ENCODE measurements around the gene EFHC2. TPM values are rescaled to one million over a fixed set of nuclear protein-coding genes. Genes with fewer than 3 reads are reported as not detected.
A peak's percentile ranks its signal among the peaks of the same experiment; 100 is the strongest.

EFHC2 gene
- total RNA-seq, 1 experiment from 2014 or later, result 4.3 TPM

DNA sequence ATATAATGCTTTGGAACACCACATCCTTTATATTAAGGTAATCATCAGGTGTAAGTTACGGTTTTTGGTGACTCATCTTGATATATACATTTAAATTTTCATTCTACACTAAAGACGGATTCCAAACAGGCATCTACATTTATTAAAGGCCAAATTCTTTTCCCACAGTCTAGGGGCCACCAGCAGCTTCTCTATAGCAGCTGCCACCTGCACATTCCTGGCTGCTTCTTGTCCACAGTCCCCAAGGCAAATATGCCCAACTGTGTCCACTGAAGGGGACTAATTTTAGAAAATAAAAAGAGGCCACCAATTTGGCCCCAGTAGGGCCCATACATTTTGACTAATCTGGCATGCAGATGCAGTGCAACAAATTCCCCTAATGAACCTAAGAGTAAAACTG, 96.6 kb downstream of the EFHC2 start:
- no peaks in the 10 kb centered on the region for H3K36me3 ChIP-seq (ENCODE audit: low read depth)
- H3K27ac ChIP-seq, result no peak overlapping the region
- BruUV-seq (replicated peaks), result no TSS peak
- H3K4me3 ChIP-seq, result no peak overlapping the region
- CTCF ChIA-PET, result no interaction called here
- POLR2A ChIA-PET (ENCODE audit: unreplicated experiment), result no interaction called here
- intact Hi-C loops (cut with micrococcal nuclease; ENCODE audit: unreplicated experiment), result loop anchor here (10.0 kb wide), 1 partner anchor 412 kb away; no protein-coding TSS in a partner anchor
- no peak for DNase-seq
- H3K79me2 ChIP-seq (ENCODE audit: low read depth), result no peaks in the 10 kb centered on the region
- no peak overlapping the region for H2AFZ ChIP-seq
- no peaks in the 10 kb centered on the region for H3K9me2 ChIP-seq (ENCODE audit: insufficient read depth)
- H3K4me2 ChIP-seq, result no peak overlapping the region
- no peaks in the 10 kb centered on the region for H3K4me1 ChIP-seq (replicated peaks; ENCODE audit: insufficient read depth)
- no peaks in the 10 kb centered on the region for H3K27me3 ChIP-seq (ENCODE audit: insufficient read depth, low read depth)
- no peak for TF ChIP-seq EZH2 (IDR thresholded peaks at IDR 0.05; ENCODE audit: low read depth)
- TF ChIP-seq, protein P1, sequence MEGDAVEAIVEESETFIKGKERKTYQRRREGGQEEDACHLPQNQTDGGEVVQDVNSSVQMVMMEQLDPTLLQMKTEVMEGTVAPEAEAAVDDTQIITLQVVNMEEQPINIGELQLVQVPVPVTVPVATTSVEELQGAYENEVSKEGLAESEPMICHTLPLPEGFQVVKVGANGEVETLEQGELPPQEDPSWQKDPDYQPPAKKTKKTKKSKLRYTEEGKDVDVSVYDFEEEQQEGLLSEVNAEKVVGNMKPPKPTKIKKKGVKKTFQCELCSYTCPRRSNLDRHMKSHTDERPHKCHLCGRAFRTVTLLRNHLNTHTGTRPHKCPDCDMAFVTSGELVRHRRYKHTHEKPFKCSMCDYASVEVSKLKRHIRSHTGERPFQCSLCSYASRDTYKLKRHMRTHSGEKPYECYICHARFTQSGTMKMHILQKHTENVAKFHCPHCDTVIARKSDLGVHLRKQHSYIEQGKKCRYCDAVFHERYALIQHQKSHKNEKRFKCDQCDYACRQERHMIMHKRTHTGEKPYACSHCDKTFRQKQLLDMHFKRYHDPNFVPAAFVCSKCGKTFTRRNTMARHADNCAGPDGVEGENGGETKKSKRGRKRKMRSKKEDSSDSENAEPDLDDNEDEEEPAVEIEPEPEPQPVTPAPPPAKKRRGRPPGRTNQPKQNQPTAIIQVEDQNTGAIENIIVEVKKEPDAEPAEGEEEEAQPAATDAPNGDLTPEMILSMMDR (conservative IDR thresholded peaks at IDR 0.05), result no peak
- no peaks in the 10 kb centered on the region for H3K9me3 ChIP-seq (ENCODE audit: insufficient read depth, low read depth)
- H3F3A ChIP-seq (ENCODE audit: insufficient read depth, low read depth), result no peaks in the 10 kb centered on the region
- H4K20me1 ChIP-seq (ENCODE audit: insufficient read depth), result no peaks in the 10 kb centered on the region

DNA sequence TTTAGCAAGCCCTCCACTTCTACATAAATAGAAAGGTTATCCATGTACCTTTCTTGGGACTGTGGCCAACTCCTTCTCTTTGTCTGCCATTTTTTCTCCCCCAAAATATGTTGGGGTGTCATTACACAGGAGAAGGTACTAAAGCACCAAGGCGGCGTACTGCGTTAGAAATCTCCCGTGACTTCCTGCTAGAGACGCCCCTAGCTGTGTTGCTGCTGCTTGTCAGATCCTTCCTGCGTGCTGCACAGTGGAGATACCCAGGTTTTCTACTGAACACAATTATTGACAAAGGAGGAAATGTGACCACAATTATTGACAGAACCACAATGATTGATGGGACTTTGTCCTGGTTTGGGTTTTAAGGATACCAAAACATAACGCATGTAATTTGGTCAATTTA, 97.7 kb downstream of the EFHC2 start:
- no peak overlapping the region for H3K27ac ChIP-seq
- BruUV-seq (replicated peaks), result no TSS peak
- DNase-seq, result no peak
- TF ChIP-seq, protein P1 (conservative IDR thresholded peaks at IDR 0.05), result no peak
- TF ChIP-seq EZH2 (IDR thresholded peaks at IDR 0.05; ENCODE audit: low read depth), result no peak
- no peak overlapping the region for H3K4me2 ChIP-seq
- H3K9me3 ChIP-seq (ENCODE audit: insufficient read depth, low read depth), result no peaks in the 10 kb centered on the region
- no peak overlapping the region for H2AFZ ChIP-seq
- H4K20me1 ChIP-seq (ENCODE audit: insufficient read depth), result no peaks in the 10 kb centered on the region
- CTCF ChIA-PET, result no interaction called here
- H3K9me2 ChIP-seq (ENCODE audit: insufficient read depth), result no peaks in the 10 kb centered on the region
- no peaks in the 10 kb centered on the region for H3K36me3 ChIP-seq (ENCODE audit: low read depth)
- POLR2A ChIA-PET (ENCODE audit: unreplicated experiment), result no interaction called here
- H3F3A ChIP-seq (ENCODE audit: insufficient read depth, low read depth), result no peaks in the 10 kb centered on the region
- no peaks in the 10 kb centered on the region for H3K79me2 ChIP-seq (ENCODE audit: low read depth)
- H3K4me1 ChIP-seq (replicated peaks; ENCODE audit: insufficient read depth), result no peaks in the 10 kb centered on the region
- no peaks in the 10 kb centered on the region for H3K27me3 ChIP-seq (ENCODE audit: insufficient read depth, low read depth)
- no peak overlapping the region for H3K4me3 ChIP-seq
- intact Hi-C loops (cut with micrococcal nuclease; ENCODE audit: unreplicated experiment), result loop anchor here (2.0 to 10.0 kb wide), 2 partner anchors 287 to 411 kb away; no protein-coding TSS in a partner anchor

DNA sequence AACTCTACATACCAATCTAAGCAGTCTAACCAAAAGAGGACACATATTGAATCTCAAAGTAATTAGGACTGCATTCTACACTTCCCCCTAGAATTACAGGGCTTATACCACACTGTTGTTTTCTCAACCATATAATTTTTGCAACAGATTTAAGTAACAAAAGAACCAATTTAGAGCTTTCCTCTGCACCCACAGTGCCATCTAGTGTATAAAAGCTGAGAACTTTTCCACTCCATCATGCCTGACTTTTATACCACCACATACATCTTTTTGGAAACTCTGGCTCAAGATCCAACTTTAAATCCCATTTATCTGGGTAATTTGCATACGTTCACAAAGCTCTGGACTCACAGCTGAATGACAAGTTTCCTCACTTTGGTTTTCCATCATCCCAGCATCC, 99.5 kb downstream of the EFHC2 start:
- CTCF ChIA-PET, result interaction anchor here (1.4 kb wide), 1 partner anchor 286 kb away, joined by 7 read pairs; no protein-coding TSS in a partner anchor
- POLR2A ChIA-PET (ENCODE audit: unreplicated experiment), result interaction anchor here (0.7 kb wide), 1 partner anchor 201 kb away, joined by 3 read pairs; no protein-coding TSS in a partner anchor

More for the DNA sequence above, 99.5 kb downstream of the EFHC2 start:
- no peaks in the 10 kb centered on the region for H4K20me1 ChIP-seq (ENCODE audit: insufficient read depth)
- no peaks in the 10 kb centered on the region for H3K27me3 ChIP-seq (ENCODE audit: insufficient read depth, low read depth)
- no peak overlapping the region for H3K27ac ChIP-seq
- no peak overlapping the region for H3K4me2 ChIP-seq
- no peaks in the 10 kb centered on the region for H3K4me1 ChIP-seq (replicated peaks; ENCODE audit: insufficient read depth)
- no peaks in the 10 kb centered on the region for H3K9me3 ChIP-seq (ENCODE audit: insufficient read depth, low read depth)
- H3K9me2 ChIP-seq (ENCODE audit: insufficient read depth), result no peaks in the 10 kb centered on the region
- DNase-seq, result no peak
- BruUV-seq (replicated peaks), result no TSS peak
- no peak overlapping the region for H3K4me3 ChIP-seq
- intact Hi-C loops (cut with micrococcal nuclease; ENCODE audit: unreplicated experiment), result loop anchor here (2.0 to 10.0 kb wide), 2 partner anchors 285 to 409 kb away; no protein-coding TSS in a partner anchor
- TF ChIP-seq, protein P1 (conservative IDR thresholded peaks at IDR 0.05), result peak; percentile 51
- no peak for TF ChIP-seq EZH2 (IDR thresholded peaks at IDR 0.05; ENCODE audit: low read depth)
- H3K36me3 ChIP-seq (ENCODE audit: low read depth), result no peaks in the 10 kb centered on the region
- no peaks in the 10 kb centered on the region for H3K79me2 ChIP-seq (ENCODE audit: low read depth)
- H2AFZ ChIP-seq, result no peak overlapping the region
- no peaks in the 10 kb centered on the region for H3F3A ChIP-seq (ENCODE audit: insufficient read depth, low read depth)
